Fibroblast of skin of left biceps (primary cell): ENCODE data around the gene C17orf113.

Experiments
- DNase-seq, 2 experiments: peaks; one replicate each; pipeline ENCODE4 v3.0.0-alpha.2; 2013; ENCODE audit warnings: low read depth in 2 of 2

C17orf113 gene

GRCh38 chr17:42072323-42073187 is 22.2 kb upstream of the C17orf113 start:
- no peak for DNase-seq

- no peak for DNase-seq
These were observed 21.4 kb upstream of the C17orf113 start for GRCh38 chr17:42071810-42072209.

GRCh38 chr17:42068979-42069378 is 18.6 kb upstream of the C17orf113 start:
- no peak for DNase-seq

GRCh38 chr17:42067371-42068091 is 17.1 kb upstream of the C17orf113 start:
- DNase-seq: no peak

GRCh38 chr17:42065201-42065600 is 14.8 kb upstream of the C17orf113 start:
- DNase-seq: no peak

DNA sequence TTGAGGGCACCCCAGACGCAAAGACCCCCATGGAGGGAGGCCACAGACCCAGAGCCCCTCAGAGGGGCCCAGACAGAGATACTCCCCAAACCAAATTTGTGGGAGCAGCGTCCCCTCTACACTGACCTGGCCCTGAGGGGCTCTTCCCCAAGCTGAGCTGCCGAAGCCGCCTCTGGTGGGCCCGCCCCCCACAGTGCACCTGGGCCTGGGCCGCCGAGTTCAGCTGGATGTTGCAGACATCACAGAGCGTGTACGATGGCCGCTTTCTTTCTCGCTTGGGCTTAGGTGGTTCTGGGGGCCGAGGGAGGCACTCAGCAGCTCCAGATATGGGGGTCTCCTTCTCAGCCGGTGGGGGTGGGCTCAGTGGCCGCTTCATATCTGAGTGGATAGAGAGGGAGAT is 12.3 kb upstream of the C17orf113 start:
- no peak for DNase-seq

GRCh38 chr17:42061646-42062487 is 11.5 kb upstream of the C17orf113 start:
- DNase-seq: no peak

GRCh38 chr17:42060231-42060630 is 9.8 kb upstream of the C17orf113 start:
- DNase-seq: no peak

GRCh38 chr17:42059815-42060214 is 9.4 kb upstream of the C17orf113 start:
- no peak for DNase-seq

- DNase-seq: no peak
These were observed 7.7 kb upstream of the C17orf113 start for GRCh38 chr17:42058063-42058462.

- DNase-seq: no peak
These were observed 6.2 kb upstream of the C17orf113 start for GRCh38 chr17:42056635-42057034.

- no peak for DNase-seq
These were observed 5.1 kb upstream of the C17orf113 start for GRCh38 chr17:42055496-42055895.

- no peak for DNase-seq
These were observed 4.6 kb upstream of the C17orf113 start for GRCh38 chr17:42055027-42055426.

- DNase-seq: no peak
These were observed 3.5 kb upstream of the C17orf113 start for GRCh38 chr17:42053731-42054500.

DNA sequence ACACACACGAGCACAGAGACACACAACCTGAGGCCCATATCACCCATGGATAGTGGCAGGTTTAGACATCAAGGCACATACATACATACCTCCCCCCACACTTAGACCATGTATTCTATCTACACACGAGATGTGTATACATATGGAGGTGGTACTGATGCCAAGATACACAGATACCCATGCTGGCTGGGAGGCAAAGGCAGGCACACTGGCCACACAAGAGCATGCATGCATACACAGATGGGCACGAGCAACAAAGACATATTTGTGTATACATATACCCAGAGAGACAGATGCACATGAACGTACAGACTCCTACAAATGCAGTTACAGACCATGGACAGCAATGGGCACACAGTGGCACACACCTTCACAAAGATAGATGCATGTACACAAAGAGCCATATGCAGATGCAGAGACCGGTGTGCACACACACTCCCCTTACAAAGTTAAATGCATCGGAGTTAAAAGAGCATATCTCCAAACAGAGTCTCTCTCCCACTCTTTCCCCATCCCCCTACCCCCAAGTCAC is 2.0 kb upstream of the C17orf113 start:
- DNase-seq: no peak

GRCh38 chr17:42051645-42052044 is 1.2 kb upstream of the C17orf113 start:
- no peak for DNase-seq

DNA sequence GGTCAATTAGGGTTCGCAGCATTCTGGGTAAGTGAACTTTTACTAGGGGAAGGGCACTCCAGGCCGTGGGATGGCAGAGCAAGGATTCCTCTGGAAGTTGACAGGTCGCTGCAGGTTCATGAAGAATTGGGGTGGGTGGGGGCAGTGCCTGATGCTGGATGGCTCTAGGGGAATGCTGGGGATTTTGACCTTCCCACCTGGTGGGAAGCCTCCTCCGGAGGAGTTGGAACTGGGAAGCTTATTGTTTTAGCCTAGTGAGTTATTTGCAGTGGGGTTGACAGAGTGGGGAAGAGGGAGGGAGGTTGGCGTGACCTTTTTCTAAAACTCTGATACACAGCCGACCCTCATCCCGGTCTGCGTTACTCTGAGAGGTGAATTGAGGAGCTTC is 606 bp upstream of the C17orf113 start:
- DNase-seq: no peak

GRCh38 chr17:42049834-42050392 is 488 bp downstream of the C17orf113 start:
- no peak for DNase-seq

- DNase-seq: no peak
These were observed 3.1 kb downstream of the C17orf113 start for GRCh38 chr17:42047343-42047742.

DNA sequence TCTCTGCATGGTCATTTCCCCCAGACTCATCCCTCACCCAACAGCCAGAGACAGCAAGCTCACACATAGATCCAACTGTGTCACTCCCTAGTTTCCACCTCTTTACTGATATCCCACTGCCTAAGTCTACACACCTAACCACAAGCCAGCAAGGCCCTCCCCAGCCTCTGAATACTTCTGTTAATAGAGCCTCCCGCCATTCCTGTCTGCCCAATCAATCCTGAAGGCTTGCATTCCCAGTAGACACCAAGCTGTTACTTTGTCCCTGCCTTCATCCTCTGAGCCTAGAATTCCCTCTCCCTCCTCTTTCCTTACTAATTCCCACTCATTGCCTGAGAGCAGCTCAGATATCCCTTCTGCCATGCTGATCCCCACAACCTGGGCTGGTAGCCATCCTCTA is 4.7 kb downstream of the C17orf113 start:
- DNase-seq: no peak
